Stimulated activated CD8-positive, alpha-beta memory T cell treated with anti-CD3 and anti-CD28 coated beads, Interleukin-7, amount 100 ng/mL, for 48 hours (primary cell): ENCODE measurements around the gene UBE2G2.
"Not testable (repeated sequence)": the region's sequence is repeated elsewhere in the genome, so short reads cannot be mapped to it uniquely, and the experiment has no call there.

Experiments
- DNase-seq, 2 donors: peaks; one replicate each; pipeline ENCODE4 v3.0.0-alpha.2; 2020; ENCODE audit warnings: low read depth in 1 of 2; ENCODE audit errors: extremely low read depth in 1 of 2

Gene UBE2G2

DNA sequence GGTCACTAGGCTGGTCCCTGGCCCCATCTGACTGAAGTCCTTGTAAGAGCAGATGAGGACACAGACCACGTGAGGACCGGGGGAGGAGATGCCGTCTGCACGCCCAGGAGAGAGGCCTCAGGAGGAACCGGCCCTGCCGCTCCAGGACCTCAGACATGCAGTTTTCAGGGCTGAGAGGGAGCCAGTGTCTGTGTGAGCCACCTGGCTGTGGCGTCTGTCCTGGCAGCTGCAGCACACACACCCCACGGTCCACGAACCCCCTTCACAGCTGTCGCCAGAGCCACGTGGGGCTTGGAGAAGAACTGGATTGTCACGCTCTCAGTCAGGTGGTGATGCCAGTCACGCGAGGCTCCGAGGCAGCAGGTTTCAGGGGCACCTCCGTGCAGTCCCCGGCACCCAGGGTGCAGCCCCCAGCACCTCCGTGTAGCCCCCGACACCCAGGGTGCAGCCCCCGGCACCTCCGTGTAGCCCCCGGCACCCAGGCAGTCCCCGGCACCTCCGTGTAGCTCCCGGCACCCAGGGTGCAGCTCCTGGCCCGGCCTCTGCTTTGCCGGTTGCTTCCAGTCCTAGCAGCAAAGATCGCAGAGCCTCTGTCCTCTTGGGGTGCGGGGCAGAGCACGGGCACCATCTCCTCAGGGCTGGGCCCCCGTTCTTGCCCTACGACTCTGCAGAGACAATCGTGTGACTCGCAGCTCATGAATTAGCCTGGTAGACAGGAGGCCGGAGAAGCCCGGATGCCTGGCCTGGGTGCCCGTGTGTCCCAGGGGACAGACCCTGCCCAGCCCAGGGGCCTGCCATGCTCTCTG is 35.2 kb upstream of the UBE2G2 start:
- DNase-seq = no peak

GRCh38 chr21:44836349-44836665 is 34.7 kb upstream of the UBE2G2 start:
- no peak for DNase-seq

DNA sequence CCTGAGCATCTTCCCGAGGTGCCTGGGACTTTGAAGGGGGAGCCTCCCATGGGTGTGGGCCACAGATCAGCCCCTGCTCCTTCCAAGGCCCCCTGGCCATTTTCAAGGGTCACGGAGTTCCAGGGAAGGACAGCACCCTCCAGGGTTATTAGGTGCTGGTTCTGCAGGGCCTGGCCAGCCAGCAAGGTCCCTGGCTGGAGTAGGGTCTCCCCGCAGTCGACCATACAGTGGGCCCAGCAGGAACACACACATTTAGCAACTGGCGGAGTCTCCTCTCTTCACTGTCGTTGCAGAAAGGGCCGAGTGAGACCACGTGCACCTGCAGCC is 34.0 kb upstream of the UBE2G2 start:
- DNase-seq = no peak

DNA sequence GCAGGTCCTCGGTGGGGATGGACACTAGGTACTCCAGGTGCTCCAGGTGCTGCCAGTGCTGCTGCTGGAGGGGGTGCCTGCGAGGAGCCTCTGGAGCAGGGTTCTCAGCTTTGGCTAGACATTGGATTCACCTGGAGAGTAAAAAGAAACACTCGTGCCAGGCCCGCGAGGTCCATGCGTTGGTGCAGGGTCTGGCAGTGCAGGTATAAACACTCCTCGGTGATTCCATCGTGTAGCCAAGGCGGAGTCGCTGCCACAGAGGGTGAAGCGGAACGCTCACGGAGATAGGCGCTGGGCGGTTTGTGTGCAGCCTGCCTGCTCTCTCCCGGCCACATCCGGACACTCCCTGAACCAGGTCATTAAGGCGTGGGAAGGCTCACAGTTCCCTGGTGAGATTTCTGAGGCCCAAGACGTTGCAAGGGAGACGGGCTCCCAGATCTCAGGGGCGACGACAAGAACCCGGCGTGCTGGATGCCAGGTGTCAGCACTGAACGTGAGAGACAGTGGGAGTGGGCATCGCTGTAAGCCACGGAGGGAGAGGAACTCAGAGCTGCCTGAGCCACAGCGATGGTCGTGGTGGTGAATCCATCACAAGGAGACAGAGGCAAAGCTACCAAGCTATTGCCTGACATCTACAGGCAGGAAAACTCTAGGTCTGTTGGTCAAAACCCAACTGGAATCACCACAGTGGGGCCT is 33.5 kb upstream of the UBE2G2 start:
- no peak for DNase-seq

DNA sequence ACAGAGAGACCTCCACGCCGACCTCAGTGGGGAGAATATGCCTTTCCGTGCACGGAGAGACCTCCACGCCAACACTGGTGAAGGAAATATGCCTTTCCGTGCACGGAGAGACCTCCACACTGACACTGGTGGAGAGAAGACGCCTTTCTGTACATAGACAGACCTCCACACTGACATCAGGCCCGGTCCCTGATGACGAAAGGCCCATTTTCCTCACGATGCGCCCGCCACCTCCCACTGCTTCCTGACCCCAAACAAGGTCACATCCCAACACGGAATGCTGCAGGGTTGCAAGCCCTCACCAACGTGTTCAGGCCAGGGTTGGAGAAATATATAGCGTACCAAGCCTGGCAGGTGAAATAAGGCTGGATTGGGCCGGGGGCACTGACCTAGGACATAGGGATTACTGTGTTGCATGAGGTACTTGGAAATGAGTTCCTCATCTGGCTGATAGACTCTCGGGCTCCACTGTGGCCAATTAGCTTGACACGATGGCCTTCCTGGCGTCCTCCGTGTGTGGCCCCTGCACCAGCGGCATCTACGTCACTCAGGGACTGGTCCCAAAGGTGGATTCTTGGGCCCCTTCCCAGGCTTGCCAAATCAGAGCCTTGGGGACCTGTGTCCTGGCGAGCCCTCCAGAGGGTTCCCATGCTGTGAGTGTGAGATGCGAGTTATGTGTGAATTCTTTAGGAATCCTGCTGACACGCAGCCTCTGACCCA is 32.8 kb upstream of the UBE2G2 start:
- DNase-seq = no peak

DNA sequence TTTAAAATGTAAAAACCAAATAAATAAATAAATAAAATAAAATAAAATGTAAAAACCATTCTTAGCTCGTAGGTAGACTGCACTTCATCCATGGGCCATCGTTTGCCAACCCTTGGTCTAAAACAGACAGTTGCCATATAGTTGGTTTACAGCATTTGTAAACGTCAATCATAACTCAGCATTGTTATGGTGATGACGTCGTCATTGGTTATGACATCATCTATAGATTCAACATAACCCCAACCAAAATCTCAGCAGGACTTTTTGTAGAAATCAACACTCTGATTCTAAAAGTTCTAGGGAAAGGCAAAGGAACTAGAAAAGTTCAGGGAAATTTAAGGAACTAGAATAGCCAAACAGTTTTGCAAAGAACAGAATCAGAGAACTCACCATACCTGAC is 32.0 kb upstream of the UBE2G2 start:
- DNase-seq = no peak

- not testable (repeated sequence) for DNase-seq
These were observed 31.1 kb upstream of the UBE2G2 start for GRCh38 chr21:44832516-44833255.

DNA sequence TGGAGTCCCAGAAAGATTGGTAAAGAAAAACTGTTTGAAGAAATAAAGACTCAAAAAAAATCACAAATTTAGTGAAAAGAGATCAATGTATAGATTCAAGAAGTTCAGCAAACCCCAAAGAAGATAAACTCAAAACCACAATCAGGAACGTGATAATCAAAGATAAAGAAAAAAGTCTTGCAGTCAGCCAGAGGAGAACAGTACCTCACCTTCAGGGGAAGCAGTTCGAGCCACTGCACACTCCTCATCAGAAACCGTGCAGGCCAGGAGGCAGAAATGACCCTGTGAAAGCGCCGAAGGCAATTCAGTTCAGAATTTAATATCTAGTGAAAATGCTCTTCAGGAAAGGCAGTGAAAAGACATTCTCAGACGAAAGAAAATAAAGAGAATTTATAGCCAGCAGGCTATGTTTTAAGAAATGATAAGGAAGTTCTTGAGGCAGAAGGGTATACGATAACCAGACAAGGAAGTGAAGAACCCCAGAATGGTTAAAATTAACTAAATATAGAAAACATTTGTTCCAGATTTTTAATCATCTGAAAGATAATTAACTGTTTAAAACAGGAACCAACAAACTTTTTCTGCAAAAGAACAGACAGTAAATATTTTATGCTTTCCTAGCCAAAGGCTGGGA is 29.7 kb upstream of the UBE2G2 start:
- DNase-seq = no peak

DNA sequence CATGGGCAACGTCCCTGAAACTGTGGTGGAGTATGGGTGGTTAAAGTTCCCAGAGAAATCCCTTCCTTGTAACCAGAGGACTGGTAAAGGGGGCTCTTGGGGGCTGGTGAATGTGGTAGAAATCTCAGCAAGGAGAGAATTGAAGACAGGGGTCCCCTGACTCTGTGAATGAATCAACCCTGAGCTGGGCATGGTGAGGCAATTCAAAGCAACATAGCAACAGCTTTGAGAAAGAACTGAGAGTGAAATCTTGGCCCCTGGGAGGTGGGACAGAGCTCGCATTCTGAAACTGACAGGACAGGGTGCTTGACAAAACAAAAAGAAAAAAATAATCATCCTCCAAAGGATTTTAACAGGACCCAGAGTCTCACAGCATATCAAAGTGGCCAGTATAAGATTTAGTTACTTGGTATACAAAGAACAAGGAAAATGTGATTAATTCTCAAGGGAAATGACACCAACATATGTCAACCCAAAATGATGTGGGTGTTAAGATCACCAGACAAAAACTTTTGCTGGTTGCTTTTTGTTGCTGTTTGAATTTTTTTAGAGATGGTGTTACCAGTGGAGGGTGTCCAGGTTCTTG is 28.0 kb upstream of the UBE2G2 start:
- DNase-seq = no peak

- no peak for DNase-seq
These were observed 26.9 kb upstream of the UBE2G2 start for GRCh38 chr21:44828362-44829056.

GRCh38 chr21:44823179-44823660 is 21.6 kb upstream of the UBE2G2 start:
- no peak for DNase-seq

DNA sequence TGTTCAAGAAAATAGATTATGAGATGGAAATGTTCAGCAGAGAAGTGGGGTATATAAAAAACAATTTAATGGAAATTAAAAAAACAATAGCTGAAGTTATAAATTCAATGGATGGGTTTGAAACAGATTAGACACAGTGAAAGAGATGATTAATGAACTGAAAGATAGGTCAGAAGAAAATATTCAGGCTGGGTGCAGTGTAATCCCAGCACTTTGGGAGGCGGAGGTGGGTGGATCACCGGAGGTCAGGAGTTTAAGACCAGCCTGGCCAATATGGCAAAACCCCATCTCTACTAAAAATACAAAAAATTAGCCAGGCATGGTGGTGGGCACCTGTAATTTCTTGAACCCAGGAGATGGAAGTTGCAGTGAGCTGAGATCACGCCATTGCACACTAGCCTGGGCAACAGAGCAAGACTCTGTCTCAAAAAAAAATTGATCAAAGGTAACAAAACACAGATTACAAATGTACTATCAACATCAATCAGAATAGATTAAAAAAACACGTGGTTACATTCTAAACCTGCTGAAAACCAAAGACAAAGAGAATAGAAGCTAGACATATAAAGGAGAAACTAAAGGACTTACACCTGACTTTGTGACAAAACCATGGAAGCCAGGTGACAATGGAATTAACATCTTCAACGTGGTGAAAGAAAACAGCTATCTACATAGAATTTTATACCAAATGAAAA is 21.0 kb upstream of the UBE2G2 start:
- no peak for DNase-seq

- no peak for DNase-seq
These were observed 19.2 kb upstream of the UBE2G2 start for GRCh38 chr21:44820851-44821250.

DNA sequence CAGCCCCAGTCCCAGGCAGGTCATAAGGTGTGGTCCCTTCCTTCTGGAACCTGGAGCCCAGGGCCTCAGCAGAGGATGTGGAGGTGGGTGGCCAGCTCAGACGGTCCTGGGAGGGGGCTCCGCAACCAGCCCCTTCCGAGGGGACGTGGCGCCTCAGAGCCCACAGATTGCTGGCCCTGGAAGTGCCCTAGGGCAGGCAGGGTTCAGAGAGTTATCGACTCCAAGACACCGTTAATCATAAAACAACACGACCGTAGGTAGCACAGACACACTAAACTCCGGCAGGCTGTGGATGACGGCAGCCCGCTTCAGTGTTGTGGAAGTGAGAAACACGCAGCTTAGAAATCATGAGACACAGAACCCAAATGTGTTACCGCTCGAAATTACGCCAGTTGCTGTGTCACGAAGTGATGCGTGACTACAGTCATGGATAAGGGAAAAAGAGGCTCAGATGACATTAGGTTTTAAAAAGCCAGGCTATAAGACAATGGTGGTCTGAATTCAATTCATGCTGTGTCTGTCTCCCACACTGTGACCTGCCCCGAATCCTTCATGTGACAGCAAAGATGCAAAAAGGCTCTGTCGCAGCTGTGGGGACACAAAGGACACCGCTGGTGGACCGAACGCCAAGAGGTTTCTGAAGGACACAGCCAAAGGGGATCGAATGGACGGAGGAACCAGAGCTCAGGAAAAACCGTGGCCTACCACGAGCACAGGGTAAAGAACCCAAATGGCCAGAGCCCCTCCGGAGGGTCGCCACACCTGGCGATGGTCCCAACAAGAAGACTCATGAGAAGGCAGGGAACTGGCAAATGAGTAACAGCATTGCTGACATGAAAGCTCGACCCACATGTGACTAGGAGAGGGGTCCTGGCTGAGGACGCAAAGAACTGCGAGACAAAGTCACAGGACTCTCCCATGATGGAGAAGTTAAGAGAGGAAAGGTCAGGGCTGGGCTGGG is 17.9 kb upstream of the UBE2G2 start:
- DNase-seq = no peak

GRCh38 chr21:44818640-44819011 is 17.0 kb upstream of the UBE2G2 start:
- DNase-seq = no peak

GRCh38 chr21:44817914-44818639 is 16.5 kb upstream of the UBE2G2 start, which contains the start of gene SUMO3:
SUMO3 (minus strand) TSS chr21:44818062; CDS start chr21:44817968, 94 bp downstream.
- peak; percentile 55 to 76 for DNase-seq

- peak; percentile 85 to 86 for DNase-seq
These were observed 15.9 kb upstream of the UBE2G2 start for GRCh38 chr21:44817506-44817880.
